IMR-90 (cell line): ENCODE data around the gene PFDN6. TPM values are rescaled to one million over a fixed set of nuclear protein-coding genes. Genes with fewer than 3 reads are reported as not detected.
A peak's percentile ranks its signal among the peaks of the same experiment; 100 is the strongest.

Source experiments
- ATAC-seq: fragments of 200-7000 bp; cut with Tn5 transposase; 2 replicates; pipeline ENCODE4 v1.9.1; 2020; ENCODE audit warnings: low read depth, mild to moderate bottlenecking, moderate library complexity
- BruUV-seq: library from RNA; stranded (reverse); fragments of 400-500 nt; replicated peaks from 2 replicates; lab custom pipeline; 2021; lab: Mats Ljungman, UMichigan
- CTCF ChIA-PET: fragments of 300-600 bp; formaldehyde crosslinking; extraction: SDS; loops from one replicate; lab custom pipeline; 2021; ENCODE audit warnings: antibody characterized with exemption; lab: Yijun Ruan, JAX
- POLR2A ChIA-PET: fragments of 300-600 bp; sonication (Branson Sonifier 250); formaldehyde crosslinking; loops from one replicate; lab custom pipeline; 2022; ENCODE audit warnings: antibody characterized with exemption; ENCODE audit not compliant: unreplicated experiment; lab: Charles Lee
- DNase-seq: peaks from one replicate; pipeline ENCODE4 v3.0.0; 2013
- H2AFZ ChIP-seq: replicated peaks from 2 replicates; pipeline ENCODE3; 2013; ENCODE audit warnings: low read length, mild to moderate bottlenecking; ENCODE audit not compliant: poor library complexity
- H2AK5ac ChIP-seq: 2 replicates; pipeline ENCODE4 v1.6.1; 2013; ENCODE audit warnings: low read depth, low read length, inconsistent platforms
- H2AK9ac ChIP-seq: replicated peaks from 2 replicates; pipeline ENCODE3; 2013; ENCODE audit warnings: mild to moderate bottlenecking, low read depth, low read length, moderate library complexity; ENCODE audit not compliant: poor library complexity
- H2BK120ac ChIP-seq: 2 replicates; pipeline ENCODE4 v1.6.1; 2013; ENCODE audit warnings: low read depth, low read length, inconsistent platforms
- H2BK15ac ChIP-seq: 3 replicates; pipeline ENCODE4 v1.6.1; 2013; ENCODE audit warnings: low read depth, low read length, inconsistent platforms
- H2BK20ac ChIP-seq: 2 replicates; pipeline ENCODE4 v1.6.1; 2013; ENCODE audit warnings: low read depth, mild to moderate bottlenecking, inconsistent platforms, low read length, moderate library complexity
- H2BK5ac ChIP-seq: 2 replicates; pipeline ENCODE4 v1.6.1; 2013; ENCODE audit warnings: mild to moderate bottlenecking, low read depth, low read length, inconsistent platforms; ENCODE audit not compliant: poor library complexity, severe bottlenecking
- H3K14ac ChIP-seq: replicated peaks from 2 replicates; pipeline ENCODE4 v1.6.1; 2013; ENCODE audit warnings: low read depth, low read length, inconsistent platforms
- H3K18ac ChIP-seq: 2 replicates; pipeline ENCODE4 v1.6.1; 2013; ENCODE audit warnings: low read depth, low read length, control low read depth
- H3K23ac ChIP-seq: 2 replicates; pipeline ENCODE4 v1.6.1; 2013; ENCODE audit warnings: low read depth, low read length, inconsistent platforms
- H3K27ac ChIP-seq: 2 replicates; pipeline ENCODE4 v1.5.1; 2013; ENCODE audit warnings: mild to moderate bottlenecking, control low read depth, low read length; ENCODE audit not compliant: insufficient read depth
- H3K27me3 ChIP-seq: 2 replicates; pipeline ENCODE4 v1.6.1; 2013; ENCODE audit warnings: low read length; ENCODE audit not compliant: control insufficient read depth, insufficient read depth
- H3K36me3 ChIP-seq: 2 replicates; pipeline ENCODE4 v1.6.1; 2013; ENCODE audit warnings: low read length, mixed read lengths; ENCODE audit not compliant: control insufficient read depth, insufficient read depth
- H3K4ac ChIP-seq: 2 replicates; pipeline ENCODE4 v1.6.1; 2013; ENCODE audit warnings: low read depth, low read length, inconsistent platforms
- H3K4me1 ChIP-seq: 2 replicates; pipeline ENCODE4 v1.6.1; 2013; ENCODE audit warnings: low read length, mixed read lengths; ENCODE audit not compliant: control insufficient read depth, insufficient read depth
- H3K4me2 ChIP-seq: 2 replicates; pipeline ENCODE4 v1.6.1; 2013; ENCODE audit warnings: low read depth, mild to moderate bottlenecking, control low read depth, low read length, moderate library complexity
- H3K4me3 ChIP-seq: 2 replicates; pipeline ENCODE4 v1.5.1; 2013; ENCODE audit warnings: low read depth, mild to moderate bottlenecking, control low read depth, low read length, moderate library complexity; ENCODE audit not compliant: insufficient read depth
- H3K56ac ChIP-seq: 2 replicates; pipeline ENCODE4 v1.6.1; 2013; ENCODE audit warnings: low read length, inconsistent platforms; ENCODE audit not compliant: insufficient read depth; ENCODE audit errors: extremely low read depth
- H3K79me1 ChIP-seq, 2 experiments: 2 replicates each; pipeline ENCODE4 v1.6.1; 2013; ENCODE audit warnings: low read length in 2 of 2, inconsistent platforms in 1 of 2, low read depth in 1 of 2
- H3K9ac ChIP-seq: 2 replicates; pipeline ENCODE4 v1.6.1; 2013; ENCODE audit warnings: low read depth, low read length, control low read depth
- H3K9me1 ChIP-seq: 2 replicates; pipeline ENCODE4 v1.6.1; 2013; ENCODE audit warnings: low read length, inconsistent platforms; ENCODE audit not compliant: insufficient read depth
- H3K9me3 ChIP-seq: 2 replicates; pipeline ENCODE4 v1.6.1; 2013; ENCODE audit warnings: low read length; ENCODE audit not compliant: control insufficient read depth, insufficient read depth
- H4K20me1 ChIP-seq: 2 replicates; pipeline ENCODE4 v1.6.1; 2013; ENCODE audit warnings: low read length, inconsistent platforms; ENCODE audit not compliant: insufficient read depth
- H4K5ac ChIP-seq: 2 replicates; pipeline ENCODE4 v1.6.1; 2013; ENCODE audit warnings: mild to moderate bottlenecking, low read depth, low read length, control low read depth
- H4K8ac ChIP-seq, 2 experiments: 2 replicates each; pipeline ENCODE4 v1.6.1; 2013; ENCODE audit warnings: low read depth in 2 of 2, low read length in 2 of 2, control low read depth in 1 of 2, inconsistent platforms in 1 of 2
- H4K91ac ChIP-seq: 2 replicates; pipeline ENCODE4 v1.6.1; 2013; ENCODE audit warnings: low read depth, low read length, inconsistent platforms; ENCODE audit not compliant: insufficient read depth
- BHLHE40 ChIP-seq: fragments of 150-350 bp; IDR thresholded peaks from 2 replicates; pipeline ENCODE4 v1.6.1; 2016; ENCODE audit warnings: mild to moderate bottlenecking, low read depth, low read length
- CEBPB ChIP-seq: IDR thresholded peaks from 2 replicates; pipeline ENCODE4 v1.6.1; 2012; ENCODE audit warnings: low read depth, low read length, improper control_type of control experiment
- CHD1 ChIP-seq: IDR thresholded peaks from 2 replicates; pipeline ENCODE4 v1.6.1; 2012; ENCODE audit warnings: low read depth, low read length, improper control_type of control experiment
- ELK1 ChIP-seq: fragments of 150-350 bp; IDR thresholded peaks from 2 replicates; pipeline ENCODE4 v1.6.1; 2016; ENCODE audit warnings: low read depth, mild to moderate bottlenecking, low read length, moderate library complexity, borderline replicate concordance
- FOS ChIP-seq: fragments of 150-350 bp; IDR thresholded peaks from 2 replicates; pipeline ENCODE4 v1.6.1; 2016; ENCODE audit warnings: low read depth, low read length
- MAFK ChIP-seq: IDR thresholded peaks from 2 replicates; pipeline ENCODE4 v1.6.1; 2012; ENCODE audit warnings: low read depth, low read length, improper control_type of control experiment
- MAZ ChIP-seq: IDR thresholded peaks from 2 replicates; pipeline ENCODE4 v1.6.1; 2012; ENCODE audit warnings: low read depth, mild to moderate bottlenecking, low read length, improper control_type of control experiment, moderate library complexity, borderline replicate concordance
- MXI1 ChIP-seq: IDR thresholded peaks from 2 replicates; pipeline ENCODE4 v1.6.1; 2012; ENCODE audit warnings: low read depth, mild to moderate bottlenecking, low read length, moderate library complexity, borderline replicate concordance
- NFE2L2 ChIP-seq: fragments of 150-350 bp; IDR thresholded peaks from 2 replicates; pipeline ENCODE4 v1.6.1; 2016; ENCODE audit warnings: low read depth, mild to moderate bottlenecking, low read length
- POLR2A ChIP-seq: IDR thresholded peaks from 2 replicates; pipeline ENCODE4 v1.6.1; 2012; ENCODE audit warnings: mild to moderate bottlenecking, low read depth, low read length
- RAD21 ChIP-seq: IDR thresholded peaks from 2 replicates; pipeline ENCODE4 v1.6.1; 2012; ENCODE audit warnings: low read length, improper control_type of control experiment
- RCOR1 ChIP-seq: IDR thresholded peaks from 2 replicates; pipeline ENCODE4 v1.6.1; 2012; ENCODE audit warnings: mild to moderate bottlenecking, low read length, improper control_type of control experiment; ENCODE audit not compliant: insufficient replicate concordance
- RFX5 ChIP-seq: IDR thresholded peaks from 2 replicates; pipeline ENCODE4 v1.8.0; 2012; ENCODE audit warnings: low read depth, mild to moderate bottlenecking, low read length, moderate library complexity
- SMC3 ChIP-seq: fragments of 150-350 bp; IDR thresholded peaks from 2 replicates; pipeline ENCODE4 v1.6.1; 2016; ENCODE audit warnings: low read depth, mild to moderate bottlenecking, antibody characterized with exemption, low read length, moderate library complexity
- USF2 ChIP-seq: fragments of 150-350 bp; IDR thresholded peaks from 2 replicates; pipeline ENCODE4 v1.6.1; 2017; ENCODE audit warnings: mild to moderate bottlenecking, antibody characterized with exemption, low read length, low read depth
- WGBS, 2 experiments: methylation state at CpG; one replicate each; pipeline versions ENCODE4 v1.1.5 to v1.1.7; 2013; ENCODE audit warnings: missing lambda C conversion rate in 2 of 2; ENCODE audit not compliant: insufficient read length in 1 of 2; ENCODE audit errors: extremely low coverage in 2 of 2; 5-methylcytosine and 5-hydroxymethylcytosine counted together
- dilution Hi-C: fragments of 300-500 bp; cut with HindIII; formaldehyde crosslinking; loops from one replicate; pipeline ENCODE4 v1.14.3; 2018; ENCODE audit warnings: low sequenced_read_pairs; ENCODE audit not compliant: unreplicated experiment
- in situ Hi-C: fragments of 300-500 bp; cut with MboI; formaldehyde crosslinking; loops from 3 replicates; pipeline ENCODE4 v1.14.3; 2019; ENCODE audit warnings: low sequenced_read_pairs, inconsistent platforms, mixed read lengths
- intact Hi-C: fragments of 100-400 bp; cut with micrococcal nuclease; formaldehyde crosslinking; loops from 2 replicates; pipeline ENCODE4 v1.10.0; 2022
- polyA plus RNA-seq, 3 experiments: library from polyadenylated mRNA; depleted of rRNA; stranded (reverse); fragments of >200 nt; gene quantifications; 2 replicates each; pipeline ENCODE4 v1.2.3, GENCODE V29; 2012; ENCODE audit warnings: low replicate concordance in 1 of 3
- total RNA-seq: library from RNA; depleted of rRNA; stranded (reverse); fragments of >200 nt; gene quantifications from 2 replicates; pipeline ENCODE4 v1.2.3, GENCODE V29; 2012
- TF ChIP-seq, protein P1 (sequence below): conservative IDR thresholded peaks from 2 replicates; pipeline ENCODE4 v1.5.1; 2012; ENCODE audit warnings: mild to moderate bottlenecking, low read depth, low read length, improper control_type of control experiment

PFDN6 gene
- total and polyA plus RNA-seq, 2 of the 4 experiments (the other 2 are of a cell fraction) = 24.4 to 92.1 TPM

- H3K79me1 ChIP-seq = no peaks in the 10 kb centered on the region
- CTCF ChIA-PET = no interaction called here
- H3K9ac ChIP-seq = no peak overlapping the region
- TF ChIP-seq MAFK = no peak
- TF ChIP-seq CHD1 = no peak
- no peak for TF ChIP-seq POLR2A
- TF ChIP-seq, protein P1, sequence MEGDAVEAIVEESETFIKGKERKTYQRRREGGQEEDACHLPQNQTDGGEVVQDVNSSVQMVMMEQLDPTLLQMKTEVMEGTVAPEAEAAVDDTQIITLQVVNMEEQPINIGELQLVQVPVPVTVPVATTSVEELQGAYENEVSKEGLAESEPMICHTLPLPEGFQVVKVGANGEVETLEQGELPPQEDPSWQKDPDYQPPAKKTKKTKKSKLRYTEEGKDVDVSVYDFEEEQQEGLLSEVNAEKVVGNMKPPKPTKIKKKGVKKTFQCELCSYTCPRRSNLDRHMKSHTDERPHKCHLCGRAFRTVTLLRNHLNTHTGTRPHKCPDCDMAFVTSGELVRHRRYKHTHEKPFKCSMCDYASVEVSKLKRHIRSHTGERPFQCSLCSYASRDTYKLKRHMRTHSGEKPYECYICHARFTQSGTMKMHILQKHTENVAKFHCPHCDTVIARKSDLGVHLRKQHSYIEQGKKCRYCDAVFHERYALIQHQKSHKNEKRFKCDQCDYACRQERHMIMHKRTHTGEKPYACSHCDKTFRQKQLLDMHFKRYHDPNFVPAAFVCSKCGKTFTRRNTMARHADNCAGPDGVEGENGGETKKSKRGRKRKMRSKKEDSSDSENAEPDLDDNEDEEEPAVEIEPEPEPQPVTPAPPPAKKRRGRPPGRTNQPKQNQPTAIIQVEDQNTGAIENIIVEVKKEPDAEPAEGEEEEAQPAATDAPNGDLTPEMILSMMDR = no peak
- no peak for TF ChIP-seq FOS
- TF ChIP-seq USF2 = no peak
- no peak for TF ChIP-seq RAD21
- TF ChIP-seq MAZ = no peak
- TF ChIP-seq SMC3 = no peak
- no peak for TF ChIP-seq CEBPB
- no peak for TF ChIP-seq ELK1
- TF ChIP-seq RFX5 = no peak
- no peak for TF ChIP-seq NFE2L2
- no peak for TF ChIP-seq RCOR1
- no peak for TF ChIP-seq BHLHE40
- no peak for TF ChIP-seq MXI1
- intact Hi-C loops (no loop called here), in situ Hi-C loops (no loop called here), dilution Hi-C loops (no loop called here)
- H2BK15ac ChIP-seq = no peak overlapping the region
- H2BK5ac ChIP-seq = no peak overlapping the region
- no peak overlapping the region for H3K14ac ChIP-seq
- H4K20me1 ChIP-seq = no peaks in the 10 kb centered on the region
- no peak for DNase-seq
- H2AK9ac ChIP-seq = no peak overlapping the region
- peaks cover 4% of the 10 kb centered on the region; the same call in 1 of the 2 replicates for H3K27me3 ChIP-seq
- no CpG with 5 or more reads among the region's 5 CpGs for WGBS, 2 experiments
- H3K4me2 ChIP-seq = no peak overlapping the region
- H4K91ac ChIP-seq = no peak overlapping the region
- H2BK20ac ChIP-seq = no peak overlapping the region
- H3K9me3 ChIP-seq = no peaks in the 10 kb centered on the region
- no peaks in the 10 kb centered on the region for H3K36me3 ChIP-seq
- no peak overlapping the region for H4K5ac ChIP-seq
- H2BK120ac ChIP-seq = no peak overlapping the region
- H3K4me3 ChIP-seq = no peak overlapping the region
- no peak overlapping the region for H4K8ac ChIP-seq
- ATAC-seq = no peak
- H3K9me1 ChIP-seq = no peaks in the 10 kb centered on the region
- no peak overlapping the region for H3K18ac ChIP-seq
- H2AFZ ChIP-seq = peak overlapping the region; percentile 43
- no peak overlapping the region for H3K27ac ChIP-seq
- no TSS peak for BruUV-seq
- H3K56ac ChIP-seq = no peak overlapping the region
- POLR2A ChIA-PET = no interaction called here
- no peak overlapping the region for H3K4ac ChIP-seq
- H3K4me1 ChIP-seq = no peaks in the 10 kb centered on the region
- no peak overlapping the region for H3K23ac ChIP-seq
- no peak overlapping the region for H2AK5ac ChIP-seq
These were observed 39.7 kb downstream of the PFDN6 start for GRCh38 chr6:33329058-33329457.
